Hematopoietic multipotent progenitor cell treated with erythropoietin and hydrocortisone succinate and interleukin-3 and kit ligand, for 6 days (in vitro differentiated cells): ENCODE measurements around the gene SPATA25.
"Not testable (repeated sequence)": the region's sequence is repeated elsewhere in the genome, so short reads cannot be mapped to it uniquely, and the experiment has no call there.

ENCODE experiments used
- DNase-seq: peaks from one replicate; pipeline ENCODE4 v3.0.0-alpha.2; 2015

SPATA25 gene

GRCh38 chr20:45892049-45892825 is 4.8 kb upstream of the SPATA25 start:
- peak; percentile 55 for DNase-seq

GRCh38 chr20:45890985-45891983 is 3.9 kb upstream of the SPATA25 start, which contains the start of the genes CTSA and NEURL2:
Gene CTSA, plus strand, starts transcription at chr20:45891335. Its CDS starts 234 bp downstream, at chr20:45891569.
Gene NEURL2, minus strand, starts transcription at chr20:45891208. Its CDS starts 217 bp downstream, at chr20:45890991.
- peak; percentile 94 for DNase-seq

GRCh38 chr20:45890077-45890984 is 2.9 kb upstream of the SPATA25 start:
- DNase-seq = peak; percentile 87

DNA sequence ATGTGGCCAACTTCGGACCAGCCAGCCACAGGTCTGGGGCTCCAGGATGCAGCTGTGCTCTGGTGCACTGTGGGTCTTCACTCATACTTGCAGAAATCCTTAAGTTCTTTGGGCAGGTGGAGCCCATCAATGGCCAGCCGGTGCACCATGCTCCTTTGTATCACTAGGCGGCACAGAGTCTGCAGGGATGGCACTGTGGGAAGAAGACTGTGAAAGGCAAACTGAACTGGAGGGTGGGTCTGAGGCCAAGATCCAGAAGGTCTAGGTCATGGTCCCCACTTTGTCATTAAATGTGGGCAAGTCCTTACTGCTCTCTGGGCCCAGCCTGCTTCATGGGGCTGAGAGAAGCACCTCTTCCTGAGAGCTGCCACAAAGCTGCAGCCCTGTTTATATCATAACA is 1.3 kb upstream of the SPATA25 start:
- no peak for DNase-seq

DNA sequence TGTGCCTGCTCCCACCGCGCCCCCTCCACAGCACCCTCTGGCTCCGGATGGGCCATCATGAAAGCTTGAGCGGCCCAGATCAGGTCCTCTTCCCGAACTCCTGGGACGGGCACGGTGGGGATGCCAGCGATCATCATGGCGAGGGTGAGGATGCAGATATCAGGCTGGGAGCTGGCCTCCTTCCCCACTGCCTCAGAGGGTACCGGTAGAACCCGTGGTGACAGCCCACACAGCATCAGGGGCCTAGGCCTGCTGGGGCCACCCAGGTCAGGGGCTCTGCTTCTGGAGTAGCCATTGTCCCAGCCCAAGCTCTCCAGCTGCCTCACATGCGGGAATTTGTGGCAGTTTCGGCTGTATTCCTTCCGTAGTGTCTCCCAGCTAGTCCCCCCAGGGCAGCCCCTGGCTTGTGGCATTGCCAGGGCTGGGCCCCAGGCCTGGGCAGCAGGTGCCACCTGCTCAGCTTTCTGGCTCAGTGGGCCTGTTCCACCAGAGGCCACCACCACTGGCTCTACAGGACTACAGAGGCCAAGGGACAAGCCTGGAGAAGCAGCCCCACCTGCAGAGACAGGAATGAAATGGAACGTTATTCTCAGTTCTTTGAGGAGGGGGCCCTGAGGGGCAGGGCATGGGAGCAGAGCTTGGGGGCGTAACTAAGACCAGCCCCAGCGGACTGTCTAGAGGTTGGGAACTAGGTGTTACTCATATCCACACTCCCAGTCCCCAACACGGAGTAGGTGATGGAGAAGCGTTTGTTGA is 654 bp downstream of the SPATA25 start:
- no peak for DNase-seq

DNA sequence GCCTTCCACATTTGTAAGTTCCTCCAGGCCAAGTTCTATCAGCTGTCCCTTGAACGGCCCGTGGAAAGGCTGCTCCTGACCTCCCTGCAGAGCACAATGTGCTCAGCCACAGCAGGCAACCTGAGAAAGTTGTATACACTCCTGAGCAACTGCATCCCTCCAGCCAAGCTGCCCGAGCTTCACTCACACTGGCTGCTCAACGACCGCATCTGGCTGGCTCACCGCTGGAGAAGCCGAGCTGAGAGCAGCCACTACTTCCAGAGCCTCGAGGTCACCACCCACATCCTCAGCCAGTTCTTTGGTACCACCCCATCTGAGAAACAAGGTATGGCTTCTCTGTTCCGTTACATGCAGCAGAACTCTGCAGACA is 4.3 kb downstream of the SPATA25 start:
- no peak for DNase-seq

DNA sequence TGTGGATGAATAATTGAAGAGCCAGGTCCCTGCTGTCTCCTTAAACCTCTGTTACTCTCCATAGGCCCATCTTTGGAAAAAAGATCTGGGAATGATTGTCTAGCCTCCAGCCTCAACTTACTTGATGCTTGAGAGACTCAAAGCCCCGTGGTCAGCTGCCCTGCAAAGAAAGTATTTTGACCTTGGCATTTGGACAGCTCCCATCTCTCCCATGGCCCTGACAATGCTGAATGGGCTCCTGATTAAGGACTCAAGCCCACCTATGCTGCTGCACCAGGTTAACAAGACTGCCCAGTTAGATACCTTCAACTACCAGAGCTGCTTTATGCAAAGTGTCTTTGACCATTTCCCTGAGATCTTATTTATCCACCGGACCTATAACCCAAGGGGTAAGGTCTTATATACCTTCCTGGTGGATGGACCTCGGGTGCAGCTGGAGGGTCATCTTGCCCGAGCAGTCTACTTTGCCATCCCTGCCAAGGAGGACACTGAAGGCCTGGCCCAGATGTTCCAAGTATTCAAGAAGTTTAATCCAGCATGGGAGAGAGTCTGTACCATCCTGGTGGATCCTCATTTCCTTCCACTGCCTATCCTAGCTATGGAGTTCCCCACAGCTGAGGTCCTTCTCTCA is 4.8 kb downstream of the SPATA25 start:
- no peak for DNase-seq

GRCh38 chr20:45880988-45881788 is 6.2 kb downstream of the SPATA25 start, which contains the start of gene ZSWIM1:
Gene ZSWIM1, plus strand, starts transcription at chr20:45881227. Its CDS starts 1,366 bp downstream, at chr20:45882593.
- DNase-seq = peak; percentile 99

DNA sequence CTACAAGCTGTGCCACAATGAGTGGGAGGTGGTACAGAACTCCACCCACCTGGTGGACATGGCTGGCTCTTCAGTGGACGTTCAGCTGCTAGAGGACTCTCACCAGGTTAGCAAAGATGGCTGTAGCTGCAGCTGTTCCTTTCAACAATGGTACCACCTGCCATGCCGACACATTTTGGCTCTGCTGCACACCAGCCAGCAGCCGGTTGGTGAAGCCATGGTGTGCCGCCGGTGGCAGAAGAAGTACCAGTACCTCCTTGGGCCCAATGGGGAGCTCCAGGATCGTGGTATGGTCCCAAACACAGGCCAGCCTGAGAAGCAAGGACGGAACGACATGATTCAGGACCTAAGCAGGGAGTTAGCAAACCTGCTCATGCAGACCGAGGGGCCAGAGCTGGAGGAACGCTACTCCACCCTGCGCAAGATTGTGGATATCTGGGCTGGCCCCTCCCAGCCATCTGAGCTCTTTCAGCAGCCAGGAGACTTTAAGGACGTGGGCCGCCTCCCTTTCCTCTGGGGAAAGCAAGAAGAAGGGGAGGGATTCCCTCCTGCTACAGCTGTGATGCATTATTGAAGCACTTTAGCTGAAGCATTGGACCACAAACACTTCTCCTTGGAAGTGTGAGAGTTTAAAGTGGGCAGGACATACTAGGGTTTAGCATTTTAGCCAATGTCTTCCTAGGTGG is 9.2 kb downstream of the SPATA25 start:
- peak; percentile 80 for DNase-seq

DNA sequence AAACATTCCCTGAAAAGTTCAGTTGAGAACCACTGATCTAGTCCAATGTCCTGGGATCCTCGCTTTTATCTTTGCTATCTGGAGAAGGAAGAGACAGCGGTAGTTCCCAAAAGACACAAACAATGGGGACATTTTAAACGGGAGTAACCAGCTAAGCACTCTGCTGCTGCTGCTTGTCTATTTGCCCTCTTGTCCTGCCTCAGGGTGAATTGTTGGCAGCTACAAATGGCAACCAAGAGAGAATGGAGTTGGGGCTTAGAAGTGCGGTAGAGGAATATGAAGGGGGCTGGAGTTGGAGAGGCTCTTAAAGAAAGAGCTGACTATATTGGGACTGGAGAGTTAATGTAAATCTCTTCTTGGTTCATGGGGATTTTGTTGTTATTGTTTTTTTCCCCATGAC is 12.8 kb downstream of the SPATA25 start:
- no peak for DNase-seq

DNA sequence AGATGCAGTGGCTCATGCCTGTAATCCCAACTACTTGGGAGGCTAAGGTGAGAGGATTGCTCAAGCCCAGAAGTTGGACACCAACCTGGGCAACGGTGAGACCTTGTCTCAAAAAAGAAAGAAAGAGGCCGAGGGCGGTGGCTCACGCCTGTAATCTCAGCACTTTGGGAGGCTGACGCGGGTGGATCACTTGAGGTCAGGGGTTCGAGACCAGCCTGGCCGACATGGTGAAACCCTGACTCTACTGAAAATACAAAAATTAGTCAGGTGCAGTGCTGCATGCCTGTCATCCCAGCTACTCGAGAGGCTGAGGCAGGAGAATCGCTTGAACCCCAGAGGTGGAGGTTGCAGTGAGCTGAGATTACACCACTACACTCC is 13.3 kb downstream of the SPATA25 start:
- not testable (repeated sequence) for DNase-seq

- DNase-seq = peak; percentile 55
Measured at GRCh38 chr20:45873409-45874103, 13.9 kb downstream of the SPATA25 start.

DNA sequence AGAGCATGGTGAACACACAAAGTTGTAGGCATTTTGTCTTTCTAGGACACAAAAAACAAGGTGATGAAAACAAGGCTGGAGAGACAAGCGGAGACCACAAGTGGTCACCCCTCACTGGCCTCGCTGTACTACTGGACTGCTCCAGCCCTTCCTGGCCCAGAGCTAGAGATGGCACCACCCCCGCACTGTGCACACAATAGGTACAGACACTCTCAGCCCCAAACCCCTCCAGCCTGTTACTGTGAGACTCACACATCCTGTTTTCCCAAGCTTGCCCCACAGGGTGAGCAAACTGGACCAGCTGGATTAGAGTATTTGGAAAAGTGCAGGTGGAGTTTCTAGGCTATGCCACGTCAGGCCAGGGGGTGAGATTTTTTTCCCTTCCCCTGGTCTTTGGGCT is 14.8 kb downstream of the SPATA25 start:
- no peak for DNase-seq

DNA sequence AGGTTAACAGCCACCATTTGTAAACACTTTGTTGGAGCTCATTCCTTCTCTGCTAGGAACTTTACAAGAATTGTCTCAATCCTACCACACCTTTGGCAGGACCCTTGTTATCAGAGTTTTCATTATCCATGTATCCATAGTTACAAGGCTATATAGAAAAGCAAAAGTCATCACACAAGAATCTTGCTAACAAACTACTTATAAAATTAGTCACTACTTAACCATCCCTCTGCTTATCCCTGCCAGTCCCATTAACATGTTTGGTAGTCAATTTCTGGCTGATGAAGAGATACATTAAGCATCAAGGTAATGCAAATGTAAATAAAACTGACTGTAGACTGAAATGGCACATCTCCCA is 19.6 kb downstream of the SPATA25 start:
- DNase-seq = no peak

- no peak for DNase-seq
Measured at GRCh38 chr20:45867136-45867818, 20.1 kb downstream of the SPATA25 start.

GRCh38 chr20:45866454-45866853 is 21.0 kb downstream of the SPATA25 start:
- DNase-seq = no peak

DNA sequence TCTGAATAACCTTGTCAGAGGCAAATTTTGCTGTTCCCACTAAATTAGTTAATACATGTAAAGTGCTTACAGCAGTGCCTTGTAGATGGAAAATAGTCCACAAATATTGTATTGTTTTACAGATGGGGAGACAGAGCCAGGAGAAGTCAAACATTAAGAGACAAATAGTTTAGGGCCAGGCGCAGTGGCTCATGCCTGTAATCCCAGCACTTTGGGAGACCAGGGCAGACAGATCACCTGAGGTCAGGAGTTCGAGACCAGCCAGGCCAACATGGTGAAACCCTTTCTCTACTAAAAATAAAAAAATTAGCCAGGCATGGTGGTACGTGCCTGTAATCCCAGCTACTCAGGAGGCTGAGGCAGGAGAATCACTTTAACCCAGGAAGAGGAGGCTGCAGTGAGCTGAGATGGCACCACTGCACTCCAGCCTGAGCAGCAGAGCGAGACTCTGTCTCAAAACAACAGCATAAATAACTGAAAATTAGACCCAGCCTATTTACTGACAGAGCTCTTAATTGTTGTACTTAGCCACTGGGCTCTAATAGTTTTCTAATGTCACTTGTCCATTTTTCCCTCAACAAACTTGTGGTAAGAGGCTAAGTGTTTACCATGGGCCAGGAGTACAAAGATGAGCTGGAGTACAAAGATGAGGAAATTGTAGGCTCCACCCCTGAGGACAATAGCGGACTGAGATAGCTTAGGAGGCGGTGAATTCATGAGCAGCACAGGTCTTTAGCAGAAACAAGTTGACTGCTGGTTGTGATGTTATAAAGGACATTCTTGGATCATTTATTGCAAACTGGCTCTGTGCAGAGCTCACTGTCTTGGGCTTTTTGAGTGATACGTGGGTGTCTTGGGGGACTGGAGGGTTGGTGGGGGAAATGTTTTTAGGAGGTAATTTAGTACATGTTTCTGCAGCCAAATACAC is 23.6 kb downstream of the SPATA25 start:
- peak; percentile 40 for DNase-seq
